Caco-2 (cell line): ENCODE data around the gene GAMT. TPM values are rescaled to one million over a fixed set of nuclear protein-coding genes. Genes with fewer than 3 reads are reported as not detected.

Source experiments
- BruUV-seq: library from RNA; stranded (reverse); fragments of 400-500 nt; replicated peaks from 2 replicates; lab custom pipeline; 2021; lab: Mats Ljungman, UMichigan
- CTCF ChIA-PET: fragments of 300-600 bp; sonication (Branson Sonifier 250); formaldehyde crosslinking; loops from one replicate; lab custom pipeline; 2022; ENCODE audit warnings: antibody characterized with exemption; lab: Charles Lee
- POLR2A ChIA-PET: fragments of 300-600 bp; sonication (Branson Sonifier 250); formaldehyde crosslinking; loops from one replicate; lab custom pipeline; 2022; ENCODE audit warnings: antibody characterized with exemption; lab: Charles Lee
- DNase-seq, 2 experiments: peaks; one replicate each; pipeline versions ENCODE4 v3.0.0 to v3.0.0-alpha.2; 2020 to 2022
- H3K27me3 ChIP-seq: replicated peaks from 2 replicates; pipeline ENCODE4 v1.6.0; 2011; ENCODE audit warnings: low read length; ENCODE audit not compliant: control insufficient read depth, insufficient read depth
- H3K36me3 ChIP-seq: 2 replicates; pipeline ENCODE4 v1.5.1; 2011; ENCODE audit warnings: low read length; ENCODE audit not compliant: control insufficient read depth, insufficient read depth
- H3K4me1 ChIP-seq: fragments of 250-450 bp; sonication (Bioruptor Pico); 2 replicates; pipeline ENCODE4 v1.5.1; 2020; ENCODE audit warnings: mild to moderate bottlenecking
- H3K4me3 ChIP-seq: 2 replicates; pipeline ENCODE4 v1.5.1; 2011; ENCODE audit warnings: low read depth, mild to moderate bottlenecking, control low read depth, low read length
- H3K9me3 ChIP-seq: fragments of 250-450 bp; sonication (Bioruptor Pico); 2 replicates; pipeline ENCODE4 v1.5.1; 2020; ENCODE audit warnings: mild to moderate bottlenecking, moderate library complexity
- H3K27ac Mint-ChIP-seq: one replicate; pipeline ENCODE4 v1.8.0; 2022; ENCODE audit warnings: mixed read lengths; ENCODE audit not compliant: unreplicated experiment
- H3K27me3 Mint-ChIP-seq: one replicate; pipeline ENCODE4 v1.8.0; 2022; ENCODE audit warnings: mixed read lengths; ENCODE audit not compliant: insufficient read depth, unreplicated experiment
- H3K36me3 Mint-ChIP-seq: one replicate; pipeline ENCODE4 v1.8.0; 2022; ENCODE audit warnings: mild to moderate bottlenecking, mixed read lengths; ENCODE audit not compliant: insufficient read depth, unreplicated experiment
- H3K4me1 Mint-ChIP-seq: one replicate; pipeline ENCODE4 v1.8.0; 2022; ENCODE audit warnings: low read depth, mixed read lengths; ENCODE audit not compliant: unreplicated experiment
- H3K4me3 Mint-ChIP-seq: one replicate; pipeline ENCODE4 v1.8.0; 2022; ENCODE audit warnings: mild to moderate bottlenecking, moderate library complexity, mixed read lengths; ENCODE audit not compliant: unreplicated experiment
- H3K9me3 Mint-ChIP-seq: one replicate; pipeline ENCODE4 v1.8.0; 2022; ENCODE audit warnings: mixed read lengths; ENCODE audit not compliant: unreplicated experiment
- intact Hi-C: fragments of 100-400 bp; cut with micrococcal nuclease; formaldehyde crosslinking; loops from one replicate; pipeline ENCODE4 v1.10.0; 2022; ENCODE audit not compliant: unreplicated experiment
- total RNA-seq: library from RNA; stranded (reverse); gene quantifications from 2 replicates; pipeline ENCODE4 v1.2.3, GENCODE V29; 2022
- TF ChIP-seq, protein P1 (sequence below), 2 experiments: fragments of 200-600 bp in 1 of 2; IDR thresholded peaks; 1 replicate in 1 of 2; 2 replicates in 1 of 2; pipeline versions ENCODE4 v1.5.1 to v1.8.0; 2011 to 2022; ENCODE audit warnings: antibody characterized with exemption in 1 of 2, control low read depth in 1 of 2, inconsistent platforms in 1 of 2, low read depth in 1 of 2, low read length in 1 of 2, mild to moderate bottlenecking in 1 of 2, moderate library complexity in 1 of 2; ENCODE audit not compliant: insufficient read depth in 1 of 2, severe bottlenecking in 1 of 2, unreplicated experiment in 1 of 2

GAMT gene
- total RNA-seq, 1 experiment from 2014 or later, result 75.7 TPM

DNA sequence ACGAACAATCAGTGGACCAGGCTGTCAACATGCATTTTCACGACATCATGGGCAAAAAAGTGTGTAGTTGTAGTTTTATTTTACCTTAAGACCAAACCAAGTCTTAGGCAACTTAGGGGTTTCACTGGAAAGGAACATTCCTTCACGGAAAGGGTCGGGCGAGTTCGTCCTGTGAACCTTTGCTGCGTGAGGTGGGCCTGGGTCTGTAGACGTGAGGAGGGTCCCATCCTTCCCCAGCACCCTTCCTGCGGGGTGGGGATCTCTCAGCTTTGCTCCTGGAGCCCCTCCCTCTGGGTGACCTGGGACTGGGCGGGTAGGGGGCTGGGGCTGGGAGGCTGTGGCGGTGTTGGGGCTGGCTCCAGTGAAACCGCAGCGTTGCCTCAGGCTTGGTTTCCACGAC lies 24.6 kb upstream of the GAMT start:
- ChIA-PET POLR2A (no interaction called here), CTCF (no interaction called here)
- no peaks in the 10 kb centered on the region; the same call in none of the 2 replicates for H3K36me3 ChIP-seq
- no TSS peak for BruUV-seq
- H3K27me3 ChIP-seq, result no peaks in the 10 kb centered on the region
- peaks cover 26% of the 10 kb centered on the region for H3K4me1 ChIP-seq
- H3K27me3 Mint-ChIP-seq, result no peaks in the 10 kb centered on the region
- no peaks in the 10 kb centered on the region for H3K9me3 Mint-ChIP-seq
- intact Hi-C loops, result no loop called here
- H3K4me1 Mint-ChIP-seq, result peaks cover 24% of the 10 kb centered on the region
- DNase-seq, result no peak
- H3K4me3 ChIP-seq, result no peak overlapping the region
- H3K36me3 Mint-ChIP-seq, result peaks cover 85% of the 10 kb centered on the region
- no peaks in the 10 kb centered on the region for H3K9me3 ChIP-seq
- no peak overlapping the region for H3K4me3 Mint-ChIP-seq
- TF ChIP-seq, protein P1, sequence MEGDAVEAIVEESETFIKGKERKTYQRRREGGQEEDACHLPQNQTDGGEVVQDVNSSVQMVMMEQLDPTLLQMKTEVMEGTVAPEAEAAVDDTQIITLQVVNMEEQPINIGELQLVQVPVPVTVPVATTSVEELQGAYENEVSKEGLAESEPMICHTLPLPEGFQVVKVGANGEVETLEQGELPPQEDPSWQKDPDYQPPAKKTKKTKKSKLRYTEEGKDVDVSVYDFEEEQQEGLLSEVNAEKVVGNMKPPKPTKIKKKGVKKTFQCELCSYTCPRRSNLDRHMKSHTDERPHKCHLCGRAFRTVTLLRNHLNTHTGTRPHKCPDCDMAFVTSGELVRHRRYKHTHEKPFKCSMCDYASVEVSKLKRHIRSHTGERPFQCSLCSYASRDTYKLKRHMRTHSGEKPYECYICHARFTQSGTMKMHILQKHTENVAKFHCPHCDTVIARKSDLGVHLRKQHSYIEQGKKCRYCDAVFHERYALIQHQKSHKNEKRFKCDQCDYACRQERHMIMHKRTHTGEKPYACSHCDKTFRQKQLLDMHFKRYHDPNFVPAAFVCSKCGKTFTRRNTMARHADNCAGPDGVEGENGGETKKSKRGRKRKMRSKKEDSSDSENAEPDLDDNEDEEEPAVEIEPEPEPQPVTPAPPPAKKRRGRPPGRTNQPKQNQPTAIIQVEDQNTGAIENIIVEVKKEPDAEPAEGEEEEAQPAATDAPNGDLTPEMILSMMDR (IDR thresholded peaks at IDR 0.05; ENCODE audit: insufficient read depth in 1 of 2, low read depth in 1 of 2, low read length in 1 of 2, severe bottlenecking in 1 of 2, unreplicated experiment in 1 of 2), result no peak
- H3K27ac Mint-ChIP-seq, result no peak overlapping the region

- H3K36me3 ChIP-seq, result no peaks in the 10 kb centered on the region; the same call in none of the 2 replicates
Measured at GRCh38 chr19:1425102-1425837, 23.9 kb upstream of the GAMT start.

DNA sequence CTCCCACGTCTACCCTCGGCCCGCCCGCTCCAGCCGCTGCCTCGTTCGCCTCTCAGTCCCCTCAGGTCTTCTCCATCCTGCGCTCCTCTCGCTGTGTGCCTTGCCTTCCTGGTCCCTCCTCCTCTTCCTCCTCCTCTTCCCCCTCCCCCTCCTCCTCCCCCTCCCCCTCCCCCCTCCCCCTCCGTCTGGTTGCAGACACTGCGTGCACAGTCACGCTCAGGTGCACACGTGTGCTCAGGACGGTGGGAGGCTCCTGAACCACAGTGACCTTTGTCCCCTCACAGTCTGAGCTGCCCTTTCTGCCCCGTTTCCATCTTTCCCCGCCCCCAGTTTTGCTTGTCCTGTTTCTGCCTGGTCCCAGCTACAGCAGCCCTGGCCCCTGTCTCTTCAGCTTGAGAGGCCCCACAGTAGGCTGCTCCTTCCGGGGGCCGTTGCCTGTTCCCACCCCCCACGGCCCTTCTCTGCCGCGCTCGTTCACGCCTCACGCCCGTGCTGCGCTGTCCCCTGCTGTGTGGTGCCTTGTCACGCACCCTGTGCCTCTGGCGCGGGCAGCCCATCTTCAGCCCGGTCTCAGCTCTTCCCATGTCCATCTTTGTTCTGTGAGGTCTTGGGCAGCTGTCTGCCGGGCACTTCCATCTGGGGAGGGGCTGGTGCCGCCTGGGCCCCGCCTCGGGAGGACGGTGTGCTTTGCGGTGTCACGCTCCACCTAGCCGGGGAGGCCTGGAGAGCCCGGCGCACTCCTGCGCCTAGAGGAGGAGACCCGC lies 23.0 kb upstream of the GAMT start:
- no peaks in the 10 kb centered on the region for H3K27me3 Mint-ChIP-seq
- no peaks in the 10 kb centered on the region for H3K9me3 ChIP-seq
- TF ChIP-seq, protein P1 (IDR thresholded peaks at IDR 0.05; ENCODE audit: insufficient read depth in 1 of 2, low read depth in 1 of 2, low read length in 1 of 2, severe bottlenecking in 1 of 2, unreplicated experiment in 1 of 2), result no peak
- intact Hi-C loops, result no loop called here
- H3K4me3 Mint-ChIP-seq, result peak overlapping the region; percentile 59
- H3K27ac Mint-ChIP-seq, result no peak overlapping the region
- ChIA-PET POLR2A (no interaction called here), CTCF (no interaction called here)
- no TSS peak for BruUV-seq
- H3K36me3 Mint-ChIP-seq, result peaks cover 85% of the 10 kb centered on the region
- no peak overlapping the region for H3K4me3 ChIP-seq
- H3K36me3 ChIP-seq, result no peaks in the 10 kb centered on the region; the same call in none of the 2 replicates
- H3K4me1 ChIP-seq, result peaks cover 26% of the 10 kb centered on the region
- peaks cover 24% of the 10 kb centered on the region for H3K4me1 Mint-ChIP-seq
- no peaks in the 10 kb centered on the region for H3K9me3 Mint-ChIP-seq
- H3K27me3 ChIP-seq, result no peaks in the 10 kb centered on the region
- peak; percentile 72 for DNase-seq

More at GRCh38 chr19:1425102-1425837, 23.9 kb upstream of the GAMT start:
- Mint-ChIP-seq H3K27ac (no peak overlapping the region), H3K27me3 (no peaks in the 10 kb centered on the region), H3K4me3 (peak overlapping the region; percentile 59), H3K9me3 (no peaks in the 10 kb centered on the region), H3K36me3 (peaks cover 85% of the 10 kb centered on the region), H3K4me1 (peaks cover 24% of the 10 kb centered on the region)
- no TSS peak for BruUV-seq
- Histone ChIP-seq H3K4me1 (peaks cover 26% of the 10 kb centered on the region), H3K27me3 (no peaks in the 10 kb centered on the region), H3K9me3 (no peaks in the 10 kb centered on the region), H3K4me3 (no peak overlapping the region)
- ChIA-PET CTCF (no interaction called here), POLR2A (no interaction called here)
- intact Hi-C loops, result no loop called here
- TF ChIP-seq, protein P1 (IDR thresholded peaks at IDR 0.05; ENCODE audit: insufficient read depth in 1 of 2, low read depth in 1 of 2, low read length in 1 of 2, severe bottlenecking in 1 of 2, unreplicated experiment in 1 of 2), result no peak
- DNase-seq, result no peak
